Measurements from ENCODE around the gene SNRNP25. TPM values are rescaled to one million over a fixed set of nuclear protein-coding genes. Genes with fewer than 3 reads are reported as not detected.

The SNRNP25 gene
- total and polyA plus RNA-seq, 8 donors, result 19.1 to 51.5 (median 39.5) TPM

DNA sequence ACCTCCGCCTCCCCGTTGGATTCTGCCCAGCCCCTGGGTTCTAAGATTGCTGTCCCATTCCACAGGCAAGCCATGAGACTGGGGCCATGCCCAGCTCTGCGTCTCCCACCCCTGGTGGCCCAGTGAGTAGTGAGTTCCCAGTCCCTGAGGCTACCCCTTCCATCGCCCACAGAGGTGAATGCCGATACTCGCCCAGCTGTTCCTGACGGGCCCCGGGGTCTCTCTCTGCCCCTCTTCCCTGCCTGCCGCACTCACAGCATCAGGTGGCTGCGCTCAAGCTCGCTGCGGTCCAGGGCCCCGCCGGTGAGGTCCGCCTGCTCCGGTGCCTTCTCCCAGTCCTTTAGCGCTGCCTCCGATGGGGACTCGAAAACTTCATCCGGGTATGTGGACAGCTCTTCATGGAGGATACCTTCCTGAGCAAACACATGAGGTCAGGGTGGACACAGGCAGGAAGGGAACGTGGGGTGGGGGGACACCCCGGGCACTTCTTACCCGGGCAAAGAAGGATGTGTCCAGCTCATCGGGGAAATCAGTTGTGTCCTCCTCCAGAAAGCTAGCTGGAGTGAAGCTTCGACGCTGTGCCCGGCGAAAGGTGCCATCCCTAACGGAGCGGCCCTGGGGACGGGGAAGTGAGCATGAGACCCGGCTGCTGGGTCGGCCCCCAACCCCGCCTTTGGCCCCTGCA, 8.8 kb downstream of the SNRNP25 start:
- Histone ChIP-seq H3K27me3 (no peaks in the 10 kb centered on the region), H3K9me3 (no peaks in the 10 kb centered on the region), H3K4me3 (no peak overlapping the region), H3K27ac (no peak overlapping the region), H3K36me3 (peaks cover 0 to 73% of the 10 kb centered on the region in 2 donors), H3K4me1 (peaks cover 5 to 16% of the 10 kb centered on the region in 2 donors)
- intact Hi-C loops (cut with DNase I), result no loop called here
- TF ChIP-seq, protein P1, sequence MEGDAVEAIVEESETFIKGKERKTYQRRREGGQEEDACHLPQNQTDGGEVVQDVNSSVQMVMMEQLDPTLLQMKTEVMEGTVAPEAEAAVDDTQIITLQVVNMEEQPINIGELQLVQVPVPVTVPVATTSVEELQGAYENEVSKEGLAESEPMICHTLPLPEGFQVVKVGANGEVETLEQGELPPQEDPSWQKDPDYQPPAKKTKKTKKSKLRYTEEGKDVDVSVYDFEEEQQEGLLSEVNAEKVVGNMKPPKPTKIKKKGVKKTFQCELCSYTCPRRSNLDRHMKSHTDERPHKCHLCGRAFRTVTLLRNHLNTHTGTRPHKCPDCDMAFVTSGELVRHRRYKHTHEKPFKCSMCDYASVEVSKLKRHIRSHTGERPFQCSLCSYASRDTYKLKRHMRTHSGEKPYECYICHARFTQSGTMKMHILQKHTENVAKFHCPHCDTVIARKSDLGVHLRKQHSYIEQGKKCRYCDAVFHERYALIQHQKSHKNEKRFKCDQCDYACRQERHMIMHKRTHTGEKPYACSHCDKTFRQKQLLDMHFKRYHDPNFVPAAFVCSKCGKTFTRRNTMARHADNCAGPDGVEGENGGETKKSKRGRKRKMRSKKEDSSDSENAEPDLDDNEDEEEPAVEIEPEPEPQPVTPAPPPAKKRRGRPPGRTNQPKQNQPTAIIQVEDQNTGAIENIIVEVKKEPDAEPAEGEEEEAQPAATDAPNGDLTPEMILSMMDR (IDR thresholded peaks at IDR 0.05), result no peak
- ATAC-seq, result no peak
- DNase-seq, result peak in 1 of 4 donors; percentile 61

DNA sequence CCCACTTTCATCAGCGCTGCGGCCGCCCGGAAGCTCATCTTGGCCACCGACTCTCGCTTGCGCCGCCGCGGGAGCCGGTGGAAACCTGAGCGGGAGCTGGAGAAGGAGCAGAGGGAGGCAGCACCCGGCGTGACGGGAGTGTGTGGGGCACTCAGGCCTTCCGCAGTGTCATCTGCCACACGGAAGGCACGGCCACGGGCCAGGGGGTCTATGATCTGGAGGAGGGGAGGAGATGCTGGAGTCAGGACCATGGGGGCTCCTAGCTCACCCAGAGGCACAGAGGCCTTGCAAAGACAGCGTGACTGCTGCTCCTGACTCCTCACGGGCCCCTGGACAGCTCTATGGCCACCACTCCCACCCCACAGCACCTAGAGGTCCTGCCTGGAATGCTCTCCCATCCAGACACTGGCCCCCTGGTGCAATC, 9.4 kb downstream of the SNRNP25 start:
- no peak overlapping the region for H3K4me3 ChIP-seq
- TF ChIP-seq, protein P1 (IDR thresholded peaks at IDR 0.05), result no peak
- H3K27me3 ChIP-seq, result no peaks in the 10 kb centered on the region
- H3K36me3 ChIP-seq, result peaks cover 0 to 68% of the 10 kb centered on the region in 2 donors
- no peaks in the 10 kb centered on the region for H3K9me3 ChIP-seq
- intact Hi-C loops (cut with DNase I), result no loop called here
- ATAC-seq, result no peak
- no peak overlapping the region for H3K27ac ChIP-seq
- DNase-seq, result peak in 1 of 4 donors; percentile 77
- H3K4me1 ChIP-seq, result peaks cover 5 to 16% of the 10 kb centered on the region in 2 donors

DNA sequence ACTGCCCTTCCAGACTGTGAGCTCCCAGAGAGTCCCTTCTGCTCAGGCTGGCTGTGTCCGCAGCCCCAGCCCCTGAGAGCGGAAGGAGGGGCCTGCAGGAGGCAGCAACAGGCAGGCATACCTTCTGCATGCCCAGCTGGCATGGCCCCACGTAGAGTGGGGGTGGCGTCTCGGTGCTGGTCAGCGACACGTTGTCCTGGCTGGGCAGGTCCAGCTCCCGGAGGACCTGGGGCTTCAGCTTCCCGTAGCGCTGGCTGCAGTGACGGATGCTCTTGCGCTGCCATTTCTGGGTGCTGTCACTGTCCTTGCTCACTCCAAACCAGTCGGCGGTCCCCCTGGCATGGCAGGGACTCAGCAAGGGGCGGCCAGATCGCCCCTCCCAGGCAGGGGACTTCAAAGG, 9.8 kb downstream of the SNRNP25 start:
- intact Hi-C loops (cut with DNase I), result no loop called here
- peaks cover 0 to 63% of the 10 kb centered on the region in 2 donors for H3K36me3 ChIP-seq
- no peak overlapping the region for H3K27ac ChIP-seq

DNA sequence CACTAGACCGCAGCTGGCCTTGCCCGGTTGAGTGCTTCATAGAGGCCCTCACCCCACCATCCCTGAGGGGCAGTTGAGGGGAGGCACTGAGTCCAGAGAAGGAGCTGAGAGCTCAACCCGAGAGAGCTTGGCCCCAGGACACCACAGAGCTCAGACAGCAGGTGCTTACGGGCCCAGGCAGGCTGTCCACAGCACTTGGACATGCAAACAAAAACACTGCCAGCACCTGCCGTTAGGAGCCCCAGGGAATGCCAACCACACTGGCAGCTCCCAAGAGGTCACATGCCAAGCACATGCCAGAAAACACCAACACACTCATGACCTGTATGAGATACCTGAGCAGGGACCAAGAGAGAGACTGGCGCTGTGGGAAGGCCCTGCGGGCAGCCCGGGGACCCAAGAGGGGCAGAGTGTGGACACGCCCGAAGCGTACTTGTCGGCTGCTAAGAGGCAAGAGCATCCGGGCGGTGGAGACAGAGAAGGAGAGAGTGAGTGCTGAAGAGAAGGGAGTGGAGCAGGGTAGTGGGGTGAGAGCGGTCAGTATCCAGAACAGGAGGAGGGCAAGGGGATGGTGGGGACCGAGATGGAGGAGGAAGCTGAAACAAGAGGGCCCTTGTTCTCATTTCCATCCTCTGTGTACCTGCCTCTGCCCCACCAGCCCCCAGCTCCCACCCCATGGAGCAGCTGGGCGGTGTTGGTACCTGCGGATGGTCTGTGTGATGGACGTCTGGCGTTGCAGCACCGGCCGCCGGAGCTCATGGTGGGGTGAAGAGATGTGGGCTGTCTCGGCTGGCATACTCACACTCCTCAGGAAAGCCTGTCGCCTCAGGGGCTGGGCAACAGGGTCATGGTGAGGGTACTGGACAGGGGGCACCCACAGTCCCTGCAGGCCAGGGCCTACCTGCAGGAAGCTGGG, 10.6 kb downstream of the SNRNP25 start:
- Histone ChIP-seq H3K9me3 (no peaks in the 10 kb centered on the region), H3K27ac (no peak overlapping the region), H3K4me1 (peaks cover 5 to 16% of the 10 kb centered on the region in 2 donors), H3K36me3 (peaks cover 0 to 55% of the 10 kb centered on the region in 2 donors), H3K27me3 (no peaks in the 10 kb centered on the region), H3K4me3 (no peak overlapping the region)
- TF ChIP-seq, protein P1 (IDR thresholded peaks at IDR 0.05), result no peak
- intact Hi-C loops (cut with DNase I), result no loop called here
- DNase-seq (peak in 1 of 4 donors; percentile 61), ATAC-seq (no peak)

More for the DNA sequence above, 9.8 kb downstream of the SNRNP25 start:
- DNase-seq (peak in 1 of 4 donors; percentile 64), ATAC-seq (no peak)
- Histone ChIP-seq H3K27me3 (no peaks in the 10 kb centered on the region), H3K4me1 (peaks cover 5 to 16% of the 10 kb centered on the region in 2 donors), H3K4me3 (no peak overlapping the region), H3K9me3 (no peaks in the 10 kb centered on the region)
- TF ChIP-seq, protein P1 (IDR thresholded peaks at IDR 0.05), result no peak

DNA sequence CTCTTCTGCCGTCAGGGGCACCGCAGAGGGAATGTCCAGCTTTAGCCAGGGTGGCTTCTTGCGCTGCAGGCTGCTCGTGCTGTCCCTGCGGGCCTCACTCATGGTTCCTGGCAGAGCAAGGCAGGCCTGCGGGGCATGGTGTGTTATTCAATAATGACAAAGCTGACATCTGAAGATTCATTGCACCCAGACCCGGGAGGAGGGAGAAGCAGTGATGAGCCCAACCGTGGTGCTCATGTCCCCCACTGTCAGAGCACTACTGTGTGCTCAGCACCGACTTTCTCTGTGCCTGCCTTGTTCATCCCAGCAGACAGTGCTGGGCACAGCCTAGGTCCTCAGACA, 11.3 kb downstream of the SNRNP25 start:
- peaks cover 0 to 49% of the 10 kb centered on the region in 2 donors for H3K36me3 ChIP-seq
- no peak overlapping the region for H3K27ac ChIP-seq
- ATAC-seq (no peak), DNase-seq (no peak)
- no peaks in the 10 kb centered on the region for H3K9me3 ChIP-seq
- H3K4me1 ChIP-seq, result peaks cover 5 to 21% of the 10 kb centered on the region in 2 donors
- no peaks in the 10 kb centered on the region for H3K27me3 ChIP-seq
- TF ChIP-seq, protein P1 (IDR thresholded peaks at IDR 0.05), result no peak
- H3K4me3 ChIP-seq, result no peak overlapping the region
- intact Hi-C loops (cut with DNase I), result no loop called here

Measured in left lung (tissue), 10 donors.